GM21367 (cell line): Measurements from ENCODE around the gene RBKS.

Experiments used
- ATAC-seq: cut with Tn5 transposase; IDR thresholded peaks from one replicate; pipeline ENCODE4 v1.9.1; 2021; ENCODE audit not compliant: unreplicated experiment

The RBKS gene

GRCh38 chr2:27838502-27838901 is 51.7 kb downstream of the RBKS start:
- no peak for ATAC-seq

GRCh38 chr2:27833931-27834330 is 56.3 kb downstream of the RBKS start:
- no peak for ATAC-seq

GRCh38 chr2:27832396-27832795 is 57.8 kb downstream of the RBKS start:
- no peak for ATAC-seq

- no peak for ATAC-seq
Observed at GRCh38 chr2:27831279-27832050, 58.7 kb downstream of the RBKS start.

GRCh38 chr2:27830656-27831055 is 59.5 kb downstream of the RBKS start:
- no peak for ATAC-seq

GRCh38 chr2:27829791-27830190 is 60.4 kb downstream of the RBKS start:
- no peak for ATAC-seq

GRCh38 chr2:27828305-27828704 is 61.9 kb downstream of the RBKS start:
- no peak for ATAC-seq

GRCh38 chr2:27824401-27824800 is 65.8 kb downstream of the RBKS start:
- no peak for ATAC-seq

GRCh38 chr2:27823569-27823968 is 66.6 kb downstream of the RBKS start:
- no peak for ATAC-seq

GRCh38 chr2:27823135-27823534 is 67.1 kb downstream of the RBKS start:
- no peak for ATAC-seq

GRCh38 chr2:27822049-27822448 is 68.1 kb downstream of the RBKS start:
- no peak for ATAC-seq

GRCh38 chr2:27815860-27816438 is 74.2 kb downstream of the RBKS start:
- ATAC-seq: no peak

GRCh38 chr2:27814758-27815157 is 75.4 kb downstream of the RBKS start:
- no peak for ATAC-seq

GRCh38 chr2:27811768-27812167 is 78.4 kb downstream of the RBKS start:
- ATAC-seq: no peak

- no peak for ATAC-seq
Observed at GRCh38 chr2:27810455-27810854, 79.7 kb downstream of the RBKS start.

GRCh38 chr2:27809761-27810241 is 80.4 kb downstream of the RBKS start:
- no peak for ATAC-seq

GRCh38 chr2:27808984-27809383 is 81.2 kb downstream of the RBKS start:
- ATAC-seq: no peak

GRCh38 chr2:27808418-27808817 is 81.8 kb downstream of the RBKS start:
- no peak for ATAC-seq

- no peak for ATAC-seq
Observed at GRCh38 chr2:27807476-27807875, 82.7 kb downstream of the RBKS start.

GRCh38 chr2:27806311-27807059 is 83.7 kb downstream of the RBKS start:
- ATAC-seq: no peak

GRCh38 chr2:27805180-27805579 is 85.0 kb downstream of the RBKS start:
- ATAC-seq: no peak

- ATAC-seq: no peak
Observed at GRCh38 chr2:27804146-27804545, 86.0 kb downstream of the RBKS start.
